ENCODE data around the gene ELOB.

The ELOB gene

DNA sequence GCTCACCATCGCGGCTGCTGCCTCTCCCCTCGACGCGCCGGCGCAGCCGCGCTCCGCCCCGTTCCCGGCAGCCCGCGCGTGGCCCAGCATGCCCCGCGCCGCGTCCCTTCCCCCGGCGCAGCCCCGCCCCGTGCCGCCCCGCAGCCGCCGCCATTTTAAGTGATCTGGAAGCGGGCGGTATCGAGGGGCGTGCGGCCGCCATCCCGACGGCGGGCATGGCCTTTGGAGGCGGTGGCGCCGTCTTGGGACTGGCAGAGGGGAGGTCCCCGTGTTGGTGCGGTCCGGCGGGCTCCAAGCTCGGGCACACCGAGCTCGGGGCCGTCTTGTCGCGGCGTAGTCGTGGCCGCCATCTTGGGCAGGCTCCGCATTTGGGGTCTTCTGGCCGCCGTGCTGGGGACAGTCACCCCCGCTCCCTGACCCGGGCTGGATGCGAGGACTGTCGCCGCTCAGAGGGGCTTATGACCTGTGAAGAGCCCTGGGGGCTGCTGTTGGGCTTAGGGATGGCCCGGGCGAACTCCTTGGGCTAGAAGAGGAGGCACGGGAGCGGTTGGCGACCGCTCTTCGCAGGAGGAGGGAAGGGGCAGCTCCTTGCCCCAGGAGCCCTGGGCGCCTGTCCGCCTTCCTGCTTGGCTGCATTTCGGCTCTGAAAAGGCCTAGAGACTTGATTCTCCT is at the start of gene ELOB:
TSS of gene ELOB (minus strand) at position 50 of the 672 bp plus-strand sequence. CDS start at position 9, 41 bp downstream.
- DNase-seq: peak; percentile 82

DNA sequence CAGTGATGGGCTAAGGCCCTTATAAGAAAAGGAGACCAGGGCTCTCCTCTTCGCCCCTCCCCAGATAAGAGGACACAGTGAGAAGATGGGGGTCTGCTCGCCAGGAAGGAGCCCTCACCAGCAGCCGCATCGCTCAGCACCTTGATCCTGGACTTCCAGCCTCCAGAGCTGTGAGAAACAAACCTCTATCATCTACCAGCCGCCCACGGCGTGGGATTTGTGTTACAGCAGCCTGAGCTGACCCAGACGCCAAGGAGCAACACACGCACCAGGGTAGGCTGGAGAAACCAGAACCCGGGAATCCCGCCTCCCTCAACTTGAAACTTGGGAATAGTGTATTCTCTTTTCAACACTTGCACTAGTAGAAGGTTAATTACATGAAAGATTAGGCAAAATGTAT is 48.8 kb upstream of the ELOB start:
- DNase-seq: no peak

DNA sequence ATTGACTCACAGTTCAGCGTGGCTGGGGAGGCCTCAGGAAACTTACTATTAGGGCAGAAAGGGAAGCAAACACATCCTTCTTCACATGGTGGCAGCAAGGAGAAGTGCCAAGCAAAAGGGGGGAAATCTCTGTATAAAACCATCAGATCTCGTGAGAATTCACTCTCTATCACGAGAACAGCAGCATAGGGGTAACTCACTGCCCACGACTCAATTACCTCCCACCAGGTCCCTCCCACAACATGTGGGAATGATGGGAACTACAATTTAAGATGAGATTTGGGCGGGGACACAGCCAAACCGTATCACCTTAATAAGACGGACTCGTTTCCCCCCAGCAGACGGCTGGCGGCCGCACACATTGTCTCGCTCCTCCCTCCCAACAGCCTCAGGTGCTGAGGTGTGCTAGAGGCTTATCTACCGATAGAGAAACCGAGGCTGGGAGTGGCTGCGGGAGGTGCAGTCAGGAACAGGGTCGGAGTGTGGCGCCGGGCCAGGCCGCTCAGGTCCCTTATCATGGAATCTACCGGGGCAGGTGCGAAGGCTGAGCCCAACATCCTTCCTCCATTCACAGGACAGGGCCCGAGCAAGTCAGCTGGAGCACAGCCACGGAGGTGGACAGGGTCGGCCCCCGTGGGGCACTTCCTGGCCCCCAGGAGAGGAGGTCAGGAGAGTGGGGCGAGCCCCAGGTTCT is 48.1 kb upstream of the ELOB start:
- DNase-seq: no peak

DNA sequence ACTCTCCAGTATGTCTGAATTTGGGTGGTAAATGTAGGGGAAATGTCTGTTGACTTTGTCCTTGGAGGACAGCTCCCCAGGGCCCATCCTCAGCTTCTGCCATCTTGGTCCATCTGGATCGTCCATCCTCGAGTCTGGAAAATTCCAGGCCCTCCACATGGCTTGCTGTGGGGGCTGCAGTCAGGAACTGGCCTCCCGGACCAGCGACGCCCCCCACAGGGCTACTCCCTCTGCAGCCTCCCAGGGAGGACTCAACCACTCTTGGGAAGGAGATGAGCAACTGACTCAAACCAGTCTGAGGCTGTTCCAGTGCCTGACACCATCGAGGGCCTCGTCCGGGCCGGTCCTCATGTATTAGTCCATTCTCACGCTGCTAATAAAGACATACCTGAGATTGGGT is 47.5 kb upstream of the ELOB start:
- no peak for DNase-seq

DNA sequence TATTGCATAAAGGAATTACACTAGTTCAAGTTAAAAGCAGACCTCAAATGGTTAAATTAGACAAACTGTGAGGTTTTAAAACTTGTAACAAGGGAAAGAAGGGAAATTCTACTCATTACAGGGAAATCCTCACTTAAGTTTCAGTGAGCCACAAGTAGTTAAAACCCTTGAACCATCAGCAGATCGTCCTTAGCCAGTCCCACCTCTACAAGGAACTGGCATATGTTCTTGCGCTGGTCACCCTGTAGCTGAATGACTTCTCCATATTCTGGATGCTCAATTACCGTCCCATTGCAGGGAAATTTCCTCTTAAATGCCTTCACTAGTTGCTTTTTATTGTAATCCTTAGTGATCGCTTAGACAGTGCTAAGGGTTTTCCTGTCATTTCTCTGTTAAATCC is 45.4 kb upstream of the ELOB start:
- DNase-seq: no peak

DNA sequence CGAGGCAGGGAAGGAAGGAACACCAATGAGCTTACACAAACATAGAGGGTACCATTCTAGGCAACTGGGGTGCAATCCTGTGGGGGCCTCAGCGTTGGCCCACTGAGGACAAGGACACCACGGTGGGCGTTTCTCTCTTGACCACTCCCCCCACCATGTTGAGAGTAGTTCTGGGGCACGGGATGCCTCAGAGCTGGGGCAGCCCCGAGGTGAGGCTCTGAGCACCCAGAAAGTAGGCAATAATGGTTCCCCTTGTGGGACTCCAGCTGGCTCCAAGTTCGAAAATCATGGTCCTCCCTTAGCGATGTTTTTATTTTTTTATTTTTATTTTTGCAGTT is 45.0 kb upstream of the ELOB start:
- no peak for DNase-seq

DNA sequence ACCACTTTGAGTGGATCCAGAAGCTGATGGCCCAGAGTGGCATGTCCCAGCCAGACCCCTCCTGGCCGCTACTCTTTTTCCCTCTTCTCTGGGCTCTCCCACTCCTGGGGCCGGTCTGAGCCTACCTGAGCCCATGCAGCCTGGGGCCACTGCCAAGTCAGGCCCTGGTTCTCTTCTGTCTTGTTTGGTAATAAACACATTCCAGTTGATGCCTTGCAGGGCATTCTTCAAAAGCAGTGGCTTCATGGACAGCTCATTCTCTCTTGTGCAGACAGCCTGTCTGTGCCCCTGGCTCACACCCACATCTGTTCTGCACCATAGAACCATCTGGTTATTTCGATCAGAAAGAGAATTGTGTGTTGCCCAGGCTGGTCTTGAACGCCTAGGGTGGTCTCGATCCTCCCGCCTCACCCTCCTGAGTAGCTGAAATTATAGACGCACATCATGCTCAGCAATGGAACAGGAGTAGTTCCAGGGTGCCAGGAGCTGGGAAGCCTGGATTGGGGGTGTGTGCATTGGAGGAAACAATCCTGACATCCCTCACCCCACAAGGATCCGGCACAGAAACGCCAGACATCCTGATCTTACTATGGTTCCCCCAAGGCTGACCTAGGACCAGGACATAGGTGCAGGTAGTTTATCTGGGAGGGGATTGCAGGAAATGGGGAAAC is 44.5 kb upstream of the ELOB start:
- no peak for DNase-seq

DNA sequence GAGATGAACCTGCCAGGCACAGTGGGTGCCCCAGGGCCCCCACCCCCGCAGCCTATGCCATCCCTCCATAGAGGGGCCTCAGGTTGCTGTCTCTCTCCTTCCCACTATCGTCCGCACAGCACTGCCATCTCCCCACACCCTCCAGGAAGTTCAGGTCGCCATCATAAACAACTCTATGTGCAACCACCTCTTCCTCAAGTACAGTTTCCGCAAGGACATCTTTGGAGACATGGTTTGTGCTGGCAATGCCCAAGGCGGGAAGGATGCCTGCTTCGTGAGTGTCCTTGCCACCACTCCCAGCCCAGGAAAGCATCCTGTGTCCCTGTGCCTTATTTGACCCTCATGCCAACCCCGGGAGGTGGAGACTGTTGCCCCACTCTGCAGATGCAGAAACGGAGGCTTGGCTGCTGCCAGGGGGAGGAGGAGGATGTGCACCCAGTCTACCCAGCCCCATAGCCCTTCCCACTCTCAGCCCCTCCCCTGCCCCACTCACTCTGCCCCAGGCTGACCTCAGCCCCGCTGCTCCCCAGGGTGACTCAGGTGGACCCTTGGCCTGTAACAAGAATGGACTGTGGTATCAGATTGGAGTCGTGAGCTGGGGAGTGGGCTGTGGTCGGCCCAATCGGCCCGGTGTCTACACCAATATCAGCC is 43.9 kb upstream of the ELOB start:
- no peak for DNase-seq

DNA sequence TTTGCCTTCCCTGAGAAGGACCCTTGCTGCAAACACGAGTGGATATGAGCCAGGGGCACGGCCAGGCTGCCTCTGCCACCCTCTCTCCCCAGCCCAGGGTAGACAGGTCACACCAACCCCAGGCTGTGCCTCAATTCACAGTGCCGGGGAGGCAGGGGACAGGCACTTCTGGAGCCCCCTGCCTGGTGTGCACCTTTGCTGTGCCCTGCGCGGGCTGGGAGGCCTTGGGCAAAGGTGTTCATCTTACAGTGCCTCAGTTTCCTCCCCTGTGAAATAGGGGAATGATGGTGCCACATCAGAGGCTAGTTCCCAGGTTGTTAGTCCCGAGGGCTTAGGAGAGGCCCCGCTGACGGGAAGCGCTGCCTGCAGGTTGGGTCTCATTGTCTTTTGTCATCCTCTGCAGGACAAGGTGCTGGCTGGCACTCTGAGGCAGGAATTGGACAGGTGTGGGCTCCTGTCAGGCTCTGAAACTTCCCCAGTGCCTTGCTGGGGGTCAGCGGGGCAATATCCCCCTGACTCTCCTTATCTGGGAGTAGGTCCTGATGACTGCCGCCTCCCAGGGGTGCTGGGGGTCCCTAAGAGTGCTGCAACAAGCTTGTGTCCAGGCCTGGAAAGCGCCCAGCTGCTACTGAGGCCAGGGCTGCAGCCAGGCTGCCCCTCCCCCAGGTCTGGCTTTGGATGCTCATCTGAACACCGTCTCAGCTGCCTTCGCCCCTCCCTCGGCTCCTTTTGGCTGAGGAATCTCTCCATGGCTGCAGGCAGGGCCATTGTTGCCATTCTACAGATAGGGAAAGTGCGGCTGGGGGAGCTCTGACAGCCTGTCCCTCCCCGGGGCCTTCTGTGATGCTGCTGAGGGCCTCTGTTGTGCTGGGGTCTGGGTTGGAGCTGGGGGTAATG is 43.1 kb upstream of the ELOB start:
- no peak for DNase-seq

DNA sequence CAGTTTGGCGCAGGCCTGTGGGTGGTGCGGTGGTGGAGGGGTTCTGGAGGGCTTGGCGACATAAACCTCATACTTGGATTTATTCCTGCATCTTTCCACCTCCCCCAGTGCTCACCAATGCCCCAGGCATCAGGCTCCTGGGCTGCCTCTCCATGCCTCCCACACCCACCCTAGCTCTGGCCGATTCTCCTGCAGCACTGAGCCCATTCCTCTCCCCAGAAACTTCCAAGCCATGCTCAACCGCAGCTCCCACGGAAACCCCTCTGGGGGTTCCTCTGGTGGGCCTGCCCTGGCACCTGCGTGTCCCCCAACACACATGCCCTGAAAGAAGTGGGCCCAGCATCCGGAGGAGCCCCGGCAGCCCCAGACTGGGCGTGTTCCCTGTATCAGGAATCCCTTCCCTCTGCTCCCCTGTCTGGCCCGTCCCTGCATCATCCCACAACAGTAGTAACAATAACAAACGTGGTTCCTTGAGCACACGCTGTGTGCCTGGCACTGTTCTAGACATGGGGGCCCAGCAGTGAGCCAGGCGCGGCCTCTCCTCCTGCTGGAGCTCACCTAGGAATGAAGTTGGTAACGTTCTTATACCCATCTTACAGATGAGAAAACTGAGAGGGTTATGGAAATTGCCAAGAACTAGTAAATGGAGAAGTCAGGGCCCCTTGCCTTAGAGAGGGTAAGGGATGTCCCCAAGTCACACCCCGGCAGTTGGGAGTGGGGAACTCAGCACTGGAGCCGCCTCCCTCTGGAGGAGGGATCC is 42.3 kb upstream of the ELOB start:
- no peak for DNase-seq

DNA sequence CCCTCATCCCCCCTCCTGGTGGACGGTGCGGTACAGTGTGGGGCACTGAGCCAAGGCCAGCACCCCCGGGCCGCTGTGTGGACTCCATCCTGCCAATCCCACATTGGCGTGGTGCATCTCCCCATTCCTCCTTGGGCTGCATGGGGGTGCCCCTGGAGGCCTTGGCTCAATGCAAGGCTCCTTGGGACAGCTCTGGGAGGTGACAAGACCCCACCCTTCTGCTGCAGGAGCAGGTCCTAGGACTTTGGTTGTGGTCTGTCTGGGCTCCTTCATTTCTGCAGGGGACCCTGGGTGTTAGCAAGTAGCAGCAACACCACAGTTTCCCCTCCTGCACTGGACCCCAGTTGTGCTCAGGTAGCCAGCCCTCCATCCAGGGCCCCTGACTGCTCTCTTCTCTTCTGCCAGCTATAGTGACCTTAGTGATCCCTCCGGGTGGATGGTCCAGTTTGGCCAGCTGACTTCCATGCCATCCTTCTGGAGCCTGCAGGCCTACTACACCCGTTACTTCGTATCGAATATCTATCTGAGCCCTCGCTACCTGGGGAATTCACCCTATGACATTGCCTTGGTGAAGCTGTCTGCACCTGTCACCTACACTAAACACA is 41.3 kb upstream of the ELOB start:
- no peak for DNase-seq

DNA sequence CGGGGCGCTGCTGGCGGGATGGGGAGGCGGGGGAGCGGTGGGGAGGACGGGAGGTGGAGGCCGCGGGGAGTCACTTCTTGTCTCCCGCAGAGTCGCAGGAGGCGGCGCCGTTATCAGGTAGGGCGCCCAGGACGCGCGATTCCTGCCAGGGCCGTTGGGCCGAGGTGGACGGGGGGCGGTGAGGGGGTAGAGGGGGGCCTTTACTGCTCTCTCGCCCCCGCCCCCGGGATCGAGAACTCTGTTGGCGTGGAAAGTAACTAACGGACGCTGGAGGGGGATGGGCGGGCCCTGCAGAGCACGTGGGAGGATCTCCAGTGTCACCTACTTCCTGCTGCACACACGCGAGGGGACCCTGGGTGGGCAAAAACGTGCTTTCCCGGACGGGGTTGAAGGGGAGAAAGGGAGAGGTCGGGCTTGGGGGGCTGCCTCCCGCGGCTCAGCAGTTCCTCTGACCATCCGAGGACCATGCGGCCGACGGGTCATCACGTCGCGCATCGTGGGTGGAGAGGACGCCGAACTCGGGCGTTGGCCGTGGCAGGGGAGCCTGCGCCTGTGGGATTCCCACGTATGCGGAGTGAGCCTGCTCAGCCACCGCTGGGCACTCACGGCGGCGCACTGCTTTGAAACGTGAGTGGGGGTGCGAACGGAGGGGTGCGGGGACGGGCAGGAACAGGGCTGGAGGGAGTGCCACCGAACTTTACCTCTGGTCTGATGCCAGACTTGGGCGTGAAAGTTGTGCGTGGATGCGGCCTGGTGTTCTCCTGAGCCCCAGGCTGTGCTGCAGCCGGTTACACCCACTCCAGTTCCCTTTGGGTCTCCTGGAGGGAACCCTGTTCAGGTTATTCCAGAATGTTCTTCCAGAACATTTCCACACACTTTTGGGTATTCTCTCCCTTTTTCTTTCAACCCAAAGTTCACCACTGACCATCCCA is 40.5 kb upstream of the ELOB start:
- no peak for DNase-seq

DNA sequence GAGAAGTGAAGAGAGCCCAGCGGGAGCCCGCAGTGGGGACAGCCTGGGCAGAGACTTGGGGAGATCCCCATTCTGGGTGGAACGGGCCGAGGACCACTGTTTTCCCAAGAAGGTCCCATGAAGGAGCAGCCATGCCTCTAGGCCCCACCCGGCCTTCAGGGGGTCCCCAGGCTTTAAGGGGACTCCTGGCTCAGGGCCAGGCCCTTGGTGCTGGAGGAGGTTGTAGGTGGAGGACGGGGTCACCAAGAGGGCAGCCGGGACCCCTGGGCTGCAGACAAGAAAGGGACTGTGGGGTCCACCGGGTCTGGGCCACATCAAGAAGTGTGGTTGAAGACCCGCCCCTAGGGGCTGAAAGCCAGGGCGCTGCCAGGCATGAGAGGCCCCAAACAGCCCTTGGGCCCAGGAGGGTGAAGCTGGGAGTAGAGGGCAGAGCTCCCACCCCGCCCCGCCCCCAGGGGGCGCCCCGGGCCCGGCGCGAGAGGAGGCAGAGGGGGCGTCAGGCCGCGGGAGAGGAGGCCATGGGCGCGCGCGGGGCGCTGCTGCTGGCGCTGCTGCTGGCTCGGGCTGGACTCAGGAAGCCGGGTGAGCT is 39.8 kb upstream of the ELOB start, which contains the start of gene PRSS21:
TSS of gene PRSS21 (plus strand) at position 487 of the 589 bp plus-strand sequence. CDS start at position 519, 32 bp downstream.
- no peak for DNase-seq

DNA sequence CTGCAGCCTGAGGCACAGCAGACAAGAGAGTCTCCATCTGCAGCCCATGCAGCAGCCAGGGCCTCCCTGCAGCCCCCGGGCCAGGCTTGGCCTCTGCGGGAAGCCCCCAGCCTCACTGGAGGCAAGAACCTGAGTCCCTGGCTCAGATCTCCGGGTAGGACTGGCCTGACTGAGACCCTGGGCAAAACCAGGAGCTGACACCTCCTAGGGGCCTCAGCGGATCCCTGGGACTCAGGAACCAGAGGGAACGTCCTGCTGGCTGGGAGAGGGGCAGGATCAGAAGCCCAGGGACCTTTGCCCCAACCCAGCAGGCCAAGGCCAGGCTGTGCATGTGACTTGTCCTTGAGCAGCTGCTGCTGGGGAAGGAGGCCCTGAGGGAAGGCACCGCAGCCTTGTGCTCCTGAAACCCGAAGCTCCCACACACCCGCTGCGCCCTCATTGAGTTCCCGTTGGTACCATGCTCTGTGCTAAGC is 38.3 kb upstream of the ELOB start:
- no peak for DNase-seq

DNA sequence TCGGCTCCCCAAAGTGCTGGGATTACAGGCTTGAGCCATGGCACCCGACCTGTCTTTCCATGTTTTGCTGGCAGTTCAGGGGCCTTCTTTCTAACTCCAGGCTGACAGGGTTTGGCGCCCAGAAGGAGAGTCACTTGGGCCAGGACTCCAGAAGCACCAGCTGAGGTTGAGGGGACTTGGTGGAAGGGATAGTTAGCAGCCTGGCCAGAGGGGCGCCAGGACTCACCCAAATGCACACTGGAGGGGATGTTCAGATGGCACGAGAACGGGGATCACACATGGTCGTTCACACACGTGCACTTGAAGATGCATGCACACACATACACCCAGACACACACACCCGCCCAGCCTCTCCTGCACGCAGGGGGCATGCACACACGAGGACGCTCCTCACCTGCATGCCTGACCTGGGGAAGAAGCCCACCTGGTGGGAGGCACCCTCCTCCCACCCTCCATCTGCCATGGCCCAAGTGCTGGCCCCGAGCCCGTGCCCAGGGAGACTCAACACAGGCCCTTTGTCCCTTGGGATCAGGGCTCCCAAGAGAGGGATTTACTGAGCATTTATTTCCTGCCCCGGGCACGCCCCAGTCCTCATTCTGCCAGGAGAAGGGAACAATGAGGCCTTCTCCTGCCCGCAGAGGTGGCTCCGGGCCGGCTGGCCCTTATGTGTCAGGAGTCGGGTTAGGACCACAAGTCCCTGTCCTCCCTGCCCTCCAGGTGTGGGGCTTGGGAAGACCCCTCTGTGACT is 37.6 kb upstream of the ELOB start:
- DNase-seq: no peak

DNA sequence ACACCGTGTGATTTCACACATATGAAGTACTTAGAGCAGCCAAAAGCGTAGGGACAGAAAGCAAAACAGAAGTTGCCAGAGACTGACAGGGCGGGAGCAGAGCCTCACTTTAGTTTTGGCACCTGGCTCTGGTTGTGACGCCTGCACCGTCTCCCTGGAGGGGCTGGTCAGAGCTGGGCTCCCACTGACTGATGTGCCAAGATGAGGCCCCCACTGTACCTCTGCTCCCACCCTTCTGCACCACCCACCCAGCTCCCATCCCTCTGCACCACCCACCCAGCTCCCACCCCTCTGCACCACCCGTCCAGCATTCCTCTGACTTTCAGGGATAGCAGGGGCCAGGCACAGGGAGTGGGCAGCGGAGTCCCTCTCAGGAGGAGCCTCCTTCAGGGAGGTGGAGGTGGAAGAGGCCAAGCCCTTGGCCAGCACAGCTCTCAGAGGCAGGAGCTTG is 36.7 kb upstream of the ELOB start:
- DNase-seq: no peak

DNA sequence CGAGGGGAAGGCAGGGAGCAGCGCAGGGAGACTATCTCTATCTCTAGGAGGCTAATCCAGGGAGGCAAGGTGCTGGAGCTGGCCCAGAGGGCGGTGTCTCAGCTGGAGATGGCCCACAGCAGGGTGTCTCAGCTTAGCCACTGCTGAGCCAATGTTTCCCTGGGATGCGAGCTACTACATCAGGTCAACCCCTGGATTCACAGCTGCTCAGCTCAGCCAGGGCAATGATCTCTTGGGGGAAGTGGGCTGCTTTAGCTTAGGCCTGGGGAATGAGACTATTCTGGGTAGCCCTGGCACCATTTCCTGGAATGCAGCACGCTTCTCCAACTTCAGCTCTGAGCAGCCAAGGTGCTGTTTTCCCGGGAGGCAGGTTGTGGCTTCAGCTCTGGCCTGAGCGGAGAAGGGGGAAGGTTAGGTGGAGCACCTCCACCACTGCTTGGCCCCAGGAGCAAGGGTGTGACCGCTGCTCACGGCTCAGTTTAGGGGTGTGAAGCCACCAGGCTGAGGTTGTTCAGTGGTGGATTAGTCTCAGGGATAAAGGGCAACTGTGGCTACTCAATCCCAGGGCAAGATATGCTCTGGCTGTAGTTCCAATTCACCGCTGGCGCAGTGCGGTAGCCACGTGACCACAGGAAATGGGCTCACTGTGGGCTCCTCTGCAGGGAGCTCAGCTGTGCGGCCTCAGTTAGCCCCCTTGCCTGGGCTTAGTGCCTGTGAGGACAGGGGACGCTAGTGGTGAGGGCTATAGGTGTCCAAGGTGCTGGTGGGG is 34.8 kb upstream of the ELOB start:
- DNase-seq: no peak

DNA sequence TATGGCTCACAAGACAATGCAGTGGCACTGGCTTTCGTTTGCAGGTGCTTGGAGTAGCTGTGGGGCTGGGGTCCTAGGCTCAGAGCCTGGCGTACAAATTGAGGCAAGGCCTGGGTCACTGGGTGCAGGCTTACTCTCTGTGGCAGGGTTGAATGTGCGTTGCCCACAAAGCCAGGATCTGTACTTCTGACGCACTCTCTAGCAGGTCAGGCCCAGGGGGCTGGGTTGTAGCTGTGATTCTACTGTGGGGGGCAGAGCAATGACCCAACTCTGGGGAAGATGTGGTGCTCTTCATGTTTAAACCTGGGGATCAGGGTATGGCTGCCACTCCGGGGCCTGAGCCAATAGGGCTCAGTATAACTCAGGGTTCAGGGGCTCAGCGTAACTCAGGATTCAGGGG is 33.6 kb upstream of the ELOB start:
- no peak for DNase-seq

Data from CD4-positive, alpha-beta T cell treated with Interleukin-4 for 4 hours (primary cell).